K562 (cell line): ENCODE data around the gene CELF6. TPM values are rescaled to one million over a fixed set of nuclear protein-coding genes. Genes with fewer than 3 reads are reported as not detected.
A peak's percentile ranks its signal among the peaks of the same experiment; 100 is the strongest.

Experiments used
- ARID2 ChIP-seq: fragments of 450-650 bp; IDR thresholded peaks from 2 replicates; pipeline ENCODE4 v1.6.1; 2017; ENCODE audit warnings: antibody characterized with exemption, mild to moderate bottlenecking
- CHD1 ChIP-seq: fragments of 200-600 bp; sonication (generic); IDR thresholded peaks from one replicate; pipeline ENCODE4 v1.6.1; 2012; ENCODE audit warnings: mild to moderate bottlenecking, moderate library complexity, low read length, inconsistent platforms
- CHD4 ChIP-seq: fragments of 200-600 bp; sonication (generic); IDR thresholded peaks from 3 replicates; pipeline ENCODE4 v1.6.1; 2012; ENCODE audit warnings: low read depth, mild to moderate bottlenecking, mixed read lengths, low read length, inconsistent platforms; ENCODE audit not compliant: insufficient read depth, insufficient replicate concordance, poor library complexity, severe bottlenecking
- ETV6 ChIP-seq, 3 experiments: fragments of 150-350 bp in 1 of 3; sonication (generic) in 1 of 3; formaldehyde crosslinking in 1 of 3; IDR thresholded peaks; 2 replicates each; pipeline versions ENCODE4 v1.6.1 to v1.8.0; 2014 to 2022; ENCODE audit warnings: borderline replicate concordance in 2 of 3, low read depth in 2 of 3, antibody characterized with exemption in 1 of 3, low read length in 1 of 3, mild to moderate bottlenecking in 1 of 3, missing genetic modification reagents in 1 of 3
- FOXJ2 ChIP-seq: fragments of 200-800 bp; sonication (Bioruptor generic); IDR thresholded peaks from 2 replicates; pipeline ENCODE4 v1.6.1; 2016; ENCODE audit warnings: missing genetic modification characterization, missing compliant biosample characterization
- HDAC8 ChIP-seq: fragments of 450-650 bp; IDR thresholded peaks from 2 replicates; pipeline ENCODE4 v1.6.1; 2016; ENCODE audit warnings: mild to moderate bottlenecking, missing genetic modification characterization, moderate library complexity, missing compliant biosample characterization
- JUND ChIP-seq, 2 experiments: IDR thresholded peaks; 2 replicates in 1 of 2; 3 replicates in 1 of 2; pipeline ENCODE4 v1.6.1; 2011; ENCODE audit warnings: borderline replicate concordance in 2 of 2, low read depth in 2 of 2, low read length in 2 of 2, improper control_type of control experiment in 1 of 2, missing biosample characterization in 1 of 2, missing genetic modification characterization in 1 of 2, missing genetic modification reagents in 1 of 2
- KDM5B ChIP-seq: fragments of 200-600 bp; sonication (generic); IDR thresholded peaks from 2 replicates; pipeline ENCODE4 v1.6.1; 2012; ENCODE audit warnings: low read depth, mild to moderate bottlenecking, moderate library complexity, low read length, control low read depth, inconsistent platforms; ENCODE audit not compliant: insufficient replicate concordance
- MBD2 ChIP-seq: sonication (generic); IDR thresholded peaks from 2 replicates; pipeline ENCODE4 v1.6.1; 2016; ENCODE audit warnings: low read depth, borderline replicate concordance
- NRF1 ChIP-seq, 2 experiments: fragments of 450-650 bp; IDR thresholded peaks in 1 of 2; conservative IDR thresholded peaks in 1 of 2; 2 replicates each; pipeline ENCODE4 v1.6.1; 2014; ENCODE audit warnings: mild to moderate bottlenecking in 2 of 2
- PTRF ChIP-seq: fragments of 450-650 bp; IDR thresholded peaks from 2 replicates; pipeline ENCODE4 v1.6.1; 2016; ENCODE audit warnings: mild to moderate bottlenecking, missing genetic modification characterization, missing compliant biosample characterization
- STAT5A ChIP-seq: IDR thresholded peaks from 2 replicates; pipeline ENCODE4 v1.6.1; 2012; ENCODE audit warnings: low read length, inconsistent platforms, borderline replicate concordance
- ZNF12 ChIP-seq: sonication (generic); formaldehyde crosslinking; IDR thresholded peaks from 2 replicates; pipeline ENCODE4 v1.4.0; 2020; ENCODE audit warnings: mild to moderate bottlenecking, missing genetic modification reagents
- polyA plus RNA-seq, 8 experiments: library from polyadenylated mRNA; depleted of rRNA in 4 of 8; stranded (reverse) in 5 of 8; unstranded in 3 of 8; fragments of >200 nt; fragmentation: Nextera tagmentation in 2 of 8; fragmentation: Illumina TruSeq in 1 of 8; extraction: Ambion mirVana in 2 of 8; extraction: Trizol in 1 of 8; gene quantifications; 2 replicates each; pipeline versions ENCODE4 v1.2.1 to v1.2.3, GENCODE V29; 2011 to 2014; ENCODE audit warnings: inconsistent platforms in 1 of 8, missing spikeins in 1 of 8
- total RNA-seq, 7 experiments: library from RNA; depleted of rRNA in 6 of 7; stranded (reverse); fragments of >200 nt in 6 of 7; fragmentation: Illumina TruSeq in 2 of 7; extraction: Trizol in 2 of 7; gene quantifications; 2 replicates each; pipeline versions ENCODE4 v1.2.1 to v1.2.3, GENCODE V29; 2011 to 2021; ENCODE audit warnings: low replicate concordance in 1 of 7
- TF ChIP-seq, protein P1 (sequence below): fragments of 250-450 bp; sonication (Bioruptor Pico); IDR thresholded peaks from 2 replicates; pipeline ENCODE4 v1.4.0; 2020
- TF ChIP-seq, protein P2 (sequence below): fragments of 450-650 bp; formaldehyde crosslinking; IDR thresholded peaks from 2 replicates; pipeline ENCODE4 v1.4.0; 2020; ENCODE audit warnings: mild to moderate bottlenecking, moderate library complexity
- TF ChIP-seq, protein P3 (sequence below): fragments of 450-650 bp; IDR thresholded peaks from 2 replicates; pipeline ENCODE4 v1.6.1; 2016
- TF ChIP-seq, protein P4 (sequence below): fragments of 200-800 bp; sonication (Bioruptor generic); IDR thresholded peaks from 2 replicates; pipeline ENCODE4 v1.6.1; 2017; ENCODE audit warnings: missing genetic modification characterization, missing compliant biosample characterization

Gene CELF6
- total and polyA plus RNA-seq, 9 of the 15 experiments (the other 6 are each of a cell fraction or from before 2014, with no cell fraction given): 0.01 to 0.11 TPM; not detected in 7

DNA sequence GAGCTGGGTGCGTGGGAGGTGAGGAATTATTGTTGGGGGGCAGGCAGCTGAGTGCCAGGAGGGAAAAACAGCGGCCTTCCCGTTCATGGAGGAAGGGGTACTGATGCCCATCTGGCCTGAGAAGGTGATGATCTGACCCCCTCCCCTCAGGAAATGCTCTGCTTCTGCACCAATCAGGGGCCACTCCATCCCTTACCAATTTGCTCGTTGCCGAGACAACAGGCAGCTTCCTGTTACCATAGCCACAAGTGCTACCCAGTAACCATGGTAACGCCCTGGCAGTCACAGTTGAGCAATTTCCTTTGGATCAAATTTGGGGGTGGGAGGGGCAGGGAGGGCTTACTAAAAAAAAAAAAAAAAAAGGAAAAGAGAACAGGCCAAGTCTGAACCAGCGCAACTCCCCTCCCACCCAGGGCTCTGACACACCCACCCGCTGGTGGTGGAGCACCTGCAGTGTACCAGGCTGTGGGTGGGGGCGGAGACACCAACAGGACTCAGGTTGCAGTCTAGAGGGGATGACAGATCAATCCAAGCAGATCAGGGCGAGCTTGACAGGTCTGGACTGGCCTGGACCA is 13.7 kb downstream of the CELF6 start (continued):
- TF ChIP-seq, protein P1, sequence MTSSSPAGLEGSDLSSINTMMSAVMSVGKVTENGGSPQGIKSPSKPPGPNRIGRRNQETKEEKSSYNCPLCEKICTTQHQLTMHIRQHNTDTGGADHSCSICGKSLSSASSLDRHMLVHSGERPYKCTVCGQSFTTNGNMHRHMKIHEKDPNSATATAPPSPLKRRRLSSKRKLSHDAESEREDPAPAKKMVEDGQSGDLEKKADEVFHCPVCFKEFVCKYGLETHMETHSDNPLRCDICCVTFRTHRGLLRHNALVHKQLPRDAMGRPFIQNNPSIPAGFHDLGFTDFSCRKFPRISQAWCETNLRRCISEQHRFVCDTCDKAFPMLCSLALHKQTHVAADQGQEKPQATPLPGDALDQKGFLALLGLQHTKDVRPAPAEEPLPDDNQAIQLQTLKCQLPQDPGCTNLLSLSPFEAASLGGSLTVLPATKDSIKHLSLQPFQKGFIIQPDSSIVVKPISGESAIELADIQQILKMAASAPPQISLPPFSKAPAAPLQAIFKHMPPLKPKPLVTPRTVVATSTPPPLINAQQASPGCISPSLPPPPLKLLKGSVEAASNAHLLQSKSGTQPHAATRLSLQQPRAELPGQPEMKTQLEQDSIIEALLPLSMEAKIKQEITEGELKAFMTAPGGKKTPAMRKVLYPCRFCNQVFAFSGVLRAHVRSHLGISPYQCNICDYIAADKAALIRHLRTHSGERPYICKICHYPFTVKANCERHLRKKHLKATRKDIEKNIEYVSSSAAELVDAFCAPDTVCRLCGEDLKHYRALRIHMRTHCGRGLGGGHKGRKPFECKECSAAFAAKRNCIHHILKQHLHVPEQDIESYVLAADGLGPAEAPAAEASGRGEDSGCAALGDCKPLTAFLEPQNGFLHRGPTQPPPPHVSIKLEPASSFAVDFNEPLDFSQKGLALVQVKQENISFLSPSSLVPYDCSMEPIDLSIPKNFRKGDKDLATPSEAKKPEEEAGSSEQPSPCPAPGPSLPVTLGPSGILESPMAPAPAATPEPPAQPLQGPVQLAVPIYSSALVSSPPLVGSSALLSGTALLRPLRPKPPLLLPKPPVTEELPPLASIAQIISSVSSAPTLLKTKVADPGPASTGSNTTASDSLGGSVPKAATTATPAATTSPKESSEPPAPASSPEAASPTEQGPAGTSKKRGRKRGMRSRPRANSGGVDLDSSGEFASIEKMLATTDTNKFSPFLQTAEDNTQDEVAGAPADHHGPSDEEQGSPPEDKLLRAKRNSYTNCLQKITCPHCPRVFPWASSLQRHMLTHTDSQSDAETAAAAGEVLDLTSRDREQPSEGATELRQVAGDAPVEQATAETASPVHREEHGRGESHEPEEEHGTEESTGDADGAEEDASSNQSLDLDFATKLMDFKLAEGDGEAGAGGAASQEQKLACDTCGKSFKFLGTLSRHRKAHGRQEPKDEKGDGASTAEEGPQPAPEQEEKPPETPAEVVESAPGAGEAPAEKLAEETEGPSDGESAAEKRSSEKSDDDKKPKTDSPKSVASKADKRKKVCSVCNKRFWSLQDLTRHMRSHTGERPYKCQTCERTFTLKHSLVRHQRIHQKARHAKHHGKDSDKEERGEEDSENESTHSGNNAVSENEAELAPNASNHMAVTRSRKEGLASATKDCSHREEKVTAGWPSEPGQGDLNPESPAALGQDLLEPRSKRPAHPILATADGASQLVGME (CRISPR knock-in tag): peak; percentile 90
- no peak for TF ChIP-seq CHD1
- TF ChIP-seq, protein P2, sequence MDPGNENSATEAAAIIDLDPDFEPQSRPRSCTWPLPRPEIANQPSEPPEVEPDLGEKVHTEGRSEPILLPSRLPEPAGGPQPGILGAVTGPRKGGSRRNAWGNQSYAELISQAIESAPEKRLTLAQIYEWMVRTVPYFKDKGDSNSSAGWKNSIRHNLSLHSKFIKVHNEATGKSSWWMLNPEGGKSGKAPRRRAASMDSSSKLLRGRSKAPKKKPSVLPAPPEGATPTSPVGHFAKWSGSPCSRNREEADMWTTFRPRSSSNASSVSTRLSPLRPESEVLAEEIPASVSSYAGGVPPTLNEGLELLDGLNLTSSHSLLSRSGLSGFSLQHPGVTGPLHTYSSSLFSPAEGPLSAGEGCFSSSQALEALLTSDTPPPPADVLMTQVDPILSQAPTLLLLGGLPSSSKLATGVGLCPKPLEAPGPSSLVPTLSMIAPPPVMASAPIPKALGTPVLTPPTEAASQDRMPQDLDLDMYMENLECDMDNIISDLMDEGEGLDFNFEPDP (CRISPR knock-in tag): no peak
- no peak for TF ChIP-seq ZNF12 (CRISPR knock-in tag)
- TF ChIP-seq ETV6 (IDR thresholded peaks at IDR 0.05; ENCODE audit: borderline replicate concordance in 1 of 2, low read depth in 2 of 2, low read length in 1 of 2): no peak
- TF ChIP-seq ETV6 (CRISPR knock-in tag; IDR thresholded peaks at IDR 0.05; ENCODE audit: borderline replicate concordance): no peak
- TF ChIP-seq JUND (IDR thresholded peaks at IDR 0.05; ENCODE audit: borderline replicate concordance, low read depth, low read length): no peak
- TF ChIP-seq JUND (tag; IDR thresholded peaks at IDR 0.05; ENCODE audit: borderline replicate concordance, low read depth, low read length): no peak
- TF ChIP-seq NRF1 (conservative IDR thresholded peaks at IDR 0.05 in 1 of 2, IDR thresholded peaks at IDR 0.05 in 1 of 2): no peak
- TF ChIP-seq STAT5A: no peak
- TF ChIP-seq FOXJ2 (tag): no peak
- TF ChIP-seq, protein P3, sequence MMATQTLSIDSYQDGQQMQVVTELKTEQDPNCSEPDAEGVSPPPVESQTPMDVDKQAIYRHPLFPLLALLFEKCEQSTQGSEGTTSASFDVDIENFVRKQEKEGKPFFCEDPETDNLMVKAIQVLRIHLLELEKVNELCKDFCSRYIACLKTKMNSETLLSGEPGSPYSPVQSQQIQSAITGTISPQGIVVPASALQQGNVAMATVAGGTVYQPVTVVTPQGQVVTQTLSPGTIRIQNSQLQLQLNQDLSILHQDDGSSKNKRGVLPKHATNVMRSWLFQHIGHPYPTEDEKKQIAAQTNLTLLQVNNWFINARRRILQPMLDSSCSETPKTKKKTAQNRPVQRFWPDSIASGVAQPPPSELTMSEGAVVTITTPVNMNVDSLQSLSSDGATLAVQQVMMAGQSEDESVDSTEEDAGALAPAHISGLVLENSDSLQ: no peak
- no peak for TF ChIP-seq KDM5B
- TF ChIP-seq, protein P4, sequence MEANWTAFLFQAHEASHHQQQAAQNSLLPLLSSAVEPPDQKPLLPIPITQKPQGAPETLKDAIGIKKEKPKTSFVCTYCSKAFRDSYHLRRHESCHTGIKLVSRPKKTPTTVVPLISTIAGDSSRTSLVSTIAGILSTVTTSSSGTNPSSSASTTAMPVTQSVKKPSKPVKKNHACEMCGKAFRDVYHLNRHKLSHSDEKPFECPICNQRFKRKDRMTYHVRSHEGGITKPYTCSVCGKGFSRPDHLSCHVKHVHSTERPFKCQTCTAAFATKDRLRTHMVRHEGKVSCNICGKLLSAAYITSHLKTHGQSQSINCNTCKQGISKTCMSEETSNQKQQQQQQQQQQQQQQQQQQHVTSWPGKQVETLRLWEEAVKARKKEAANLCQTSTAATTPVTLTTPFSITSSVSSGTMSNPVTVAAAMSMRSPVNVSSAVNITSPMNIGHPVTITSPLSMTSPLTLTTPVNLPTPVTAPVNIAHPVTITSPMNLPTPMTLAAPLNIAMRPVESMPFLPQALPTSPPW (CRISPR knock-in tag): no peak
- TF ChIP-seq PTRF (tag): no peak
- no peak for TF ChIP-seq HDAC8 (tag)
- TF ChIP-seq CHD4: no peak
- peak; percentile 24; the same call in 1 of the 2 replicates for TF ChIP-seq MBD2
- TF ChIP-seq ARID2: no peak
